HG02610 (cell line): ENCODE data around the gene ZNF608.

Experiments
- ATAC-seq: cut with Tn5 transposase; IDR thresholded peaks from one replicate; pipeline ENCODE4 v1.9.1; 2021; ENCODE audit warnings: mild to moderate bottlenecking, moderate library complexity; ENCODE audit not compliant: unreplicated experiment

Gene ZNF608

GRCh38 chr5:124755041-124755440 lies 8.6 kb upstream of the ZNF608 start:
- no peak for ATAC-seq

- no peak for ATAC-seq
Observed at GRCh38 chr5:124754206-124754927, 7.9 kb upstream of the ZNF608 start.

- no peak for ATAC-seq
Observed at GRCh38 chr5:124752854-124753720, 6.6 kb upstream of the ZNF608 start.

- ATAC-seq: no peak
Observed at GRCh38 chr5:124751031-124751430, 4.6 kb upstream of the ZNF608 start.

GRCh38 chr5:124748687-124749594 lies 2.5 kb upstream of the ZNF608 start:
- ATAC-seq: peak; percentile 87

GRCh38 chr5:124747791-124748686 lies 1.6 kb upstream of the ZNF608 start:
- peak; percentile 62 for ATAC-seq

GRCh38 chr5:124746916-124747790 lies 714 bp upstream of the ZNF608 start:
- peak; percentile 24 for ATAC-seq

- no peak for ATAC-seq
Observed at GRCh38 chr5:124745007-124745927, 1.2 kb downstream of the ZNF608 start.

GRCh38 chr5:124744170-124744971 lies 2.1 kb downstream of the ZNF608 start:
- no peak for ATAC-seq

- ATAC-seq: no peak
Observed at GRCh38 chr5:124743602-124744169, 2.8 kb downstream of the ZNF608 start.

GRCh38 chr5:124742983-124743601 lies 3.3 kb downstream of the ZNF608 start:
- no peak for ATAC-seq

- ATAC-seq: no peak
Observed at GRCh38 chr5:124742521-124742920, 3.9 kb downstream of the ZNF608 start.

- ATAC-seq: no peak
Observed at GRCh38 chr5:124741711-124742496, 4.5 kb downstream of the ZNF608 start.

- ATAC-seq: no peak
Observed at GRCh38 chr5:124740991-124741583, 5.4 kb downstream of the ZNF608 start.

GRCh38 chr5:124740071-124740470 lies 6.4 kb downstream of the ZNF608 start:
- no peak for ATAC-seq
